ENCODE data around the gene MYG1.

Gene MYG1

GRCh38 chr12:53344824-53345485, 45.5 kb downstream of the MYG1 start:
- no peaks in the 10 kb centered on the region for H3K36me3 Mint-ChIP-seq (ENCODE audit: low read depth)
- DNase-seq (peak; percentile 80), ATAC-seq (peak; percentile 78)
- H3K27ac Mint-ChIP-seq, result peak overlapping the region; percentile 87
- H3K4me3 Mint-ChIP-seq, result peak overlapping the region; percentile 92
- no peaks in the 10 kb centered on the region for H3K9me3 Mint-ChIP-seq
- peaks cover 6% of the 10 kb centered on the region for H3K27me3 Mint-ChIP-seq
- peaks cover 23% of the 10 kb centered on the region for H3K4me1 Mint-ChIP-seq

GRCh38 chr12:53345486-53346188, 46.1 kb downstream of the MYG1 start:
- DNase-seq (no peak), ATAC-seq (no peak)
- H3K4me1 Mint-ChIP-seq, result peaks cover 17% of the 10 kb centered on the region
- no peaks in the 10 kb centered on the region for H3K36me3 Mint-ChIP-seq (ENCODE audit: low read depth)
- peak overlapping the region; percentile 92 for H3K4me3 Mint-ChIP-seq
- H3K9me3 Mint-ChIP-seq, result no peaks in the 10 kb centered on the region
- H3K27ac Mint-ChIP-seq, result no peak overlapping the region
- H3K27me3 Mint-ChIP-seq, result peaks cover 3% of the 10 kb centered on the region

- Mint-ChIP-seq H3K27ac (no peak overlapping the region), H3K27me3 (peaks cover 2% of the 10 kb centered on the region), H3K9me3 (no peaks in the 10 kb centered on the region), H3K4me1 (peaks cover 14% of the 10 kb centered on the region), H3K4me3 (no peak overlapping the region), H3K36me3 (ENCODE audit: low read depth) (no peaks in the 10 kb centered on the region)
- no peak for DNase-seq
- no peak for ATAC-seq
These were observed 47.0 kb downstream of the MYG1 start for GRCh38 chr12:53346491-53346890.

GRCh38 chr12:53347905-53348304, 48.4 kb downstream of the MYG1 start:
- peaks cover 2% of the 10 kb centered on the region for H3K27me3 Mint-ChIP-seq
- peaks cover 18% of the 10 kb centered on the region for H3K4me1 Mint-ChIP-seq
- H3K4me3 Mint-ChIP-seq, result no peak overlapping the region
- DNase-seq (no peak), ATAC-seq (no peak)
- no peak overlapping the region for H3K27ac Mint-ChIP-seq
- no peaks in the 10 kb centered on the region for H3K36me3 Mint-ChIP-seq (ENCODE audit: low read depth)
- H3K9me3 Mint-ChIP-seq, result no peaks in the 10 kb centered on the region

GRCh38 chr12:53352331-53353256, 53.1 kb downstream of the MYG1 start:
- Mint-ChIP-seq H3K4me3 (no peak overlapping the region), H3K36me3 (ENCODE audit: low read depth) (no peaks in the 10 kb centered on the region), H3K9me3 (no peaks in the 10 kb centered on the region), H3K27ac (peak overlapping the region; percentile 57), H3K4me1 (peaks cover 8% of the 10 kb centered on the region), H3K27me3 (no peaks in the 10 kb centered on the region)
- ATAC-seq (peak; percentile 99), DNase-seq (peak; percentile 85)

GRCh38 chr12:53353257-53353655, 53.8 kb downstream of the MYG1 start:
- Mint-ChIP-seq H3K36me3 (ENCODE audit: low read depth) (no peaks in the 10 kb centered on the region), H3K4me3 (no peak overlapping the region), H3K27ac (no peak overlapping the region), H3K27me3 (no peaks in the 10 kb centered on the region), H3K9me3 (no peaks in the 10 kb centered on the region), H3K4me1 (peaks cover 8% of the 10 kb centered on the region)
- ATAC-seq, result no peak
- no peak for DNase-seq

- ATAC-seq (no peak), DNase-seq (no peak)
- Mint-ChIP-seq H3K27ac (no peak overlapping the region), H3K4me1 (peaks cover 8% of the 10 kb centered on the region), H3K36me3 (ENCODE audit: low read depth) (no peaks in the 10 kb centered on the region), H3K9me3 (no peaks in the 10 kb centered on the region), H3K27me3 (no peaks in the 10 kb centered on the region), H3K4me3 (no peak overlapping the region)
These were observed 55.6 kb downstream of the MYG1 start for GRCh38 chr12:53355121-53355520.
